Neuronal stem cell (in vitro differentiated cells): ENCODE measurements around the gene LRP1.

Source experiments
- DNase-seq: peaks from one replicate; pipeline ENCODE4 v3.0.0-alpha.2; 2013; ENCODE audit warnings: low spot score
- H2AFZ ChIP-seq: one replicate; pipeline ENCODE4 v1.6.1; 2013; ENCODE audit warnings: mild to moderate bottlenecking, low read length, inconsistent platforms
- H2AK5ac ChIP-seq: 2 replicates; pipeline ENCODE4 v1.6.1; 2013; ENCODE audit warnings: low read depth, mild to moderate bottlenecking, inconsistent platforms, low read length, moderate library complexity, mixed read lengths
- H2BK120ac ChIP-seq: 2 replicates; pipeline ENCODE4 v1.6.1; 2013; ENCODE audit warnings: low read depth, mild to moderate bottlenecking, inconsistent platforms, low read length, moderate library complexity, mixed read lengths
- H2BK12ac ChIP-seq: one replicate; pipeline ENCODE4 v1.6.1; 2013; ENCODE audit warnings: low read length, inconsistent platforms
- H2BK15ac ChIP-seq: 2 replicates; pipeline ENCODE4 v1.6.1; 2013; ENCODE audit warnings: mild to moderate bottlenecking, low read length, inconsistent platforms, mixed read lengths
- H2BK5ac ChIP-seq: one replicate; pipeline ENCODE4 v1.6.1; 2013; ENCODE audit warnings: inconsistent platforms, mild to moderate bottlenecking, low read length, moderate library complexity
- H3K14ac ChIP-seq: one replicate; pipeline ENCODE4 v1.6.1; 2013; ENCODE audit warnings: low read length, inconsistent platforms
- H3K18ac ChIP-seq: 2 replicates; pipeline ENCODE4 v1.6.1; 2013; ENCODE audit warnings: low read length, inconsistent platforms
- H3K23ac ChIP-seq: 2 replicates; pipeline ENCODE4 v1.6.1; 2013; ENCODE audit warnings: low read depth, mild to moderate bottlenecking, mixed read lengths, low read length, inconsistent platforms; ENCODE audit not compliant: poor library complexity
- H3K27ac ChIP-seq: replicated peaks from 3 replicates; pipeline ENCODE4 v1.5.1; 2013; ENCODE audit warnings: low read length, inconsistent platforms
- H3K27me3 ChIP-seq, 3 experiments: 2 replicates each; pipeline ENCODE4 v1.6.1; 2013; ENCODE audit warnings: low read length in 3 of 3, mild to moderate bottlenecking in 2 of 3, inconsistent platforms in 1 of 3, low read depth in 1 of 3, mixed read lengths in 1 of 3, moderate library complexity in 1 of 3; ENCODE audit not compliant: control insufficient read depth in 3 of 3, insufficient read depth in 3 of 3
- H3K36me3 ChIP-seq, 2 donors: replicated peaks in 1 of 2; 2 replicates each; pipeline ENCODE4 v1.6.1; 2013; ENCODE audit warnings: low read length in 2 of 2; ENCODE audit not compliant: control insufficient read depth in 2 of 2, insufficient read depth in 2 of 2
- H3K4ac ChIP-seq: 2 replicates; pipeline ENCODE4 v1.6.1; 2013; ENCODE audit warnings: inconsistent platforms, mild to moderate bottlenecking, low read length, moderate library complexity
- H3K4me1 ChIP-seq, 2 donors: 1 replicate in 1 of 2; 2 replicates in 1 of 2; pipeline ENCODE4 v1.6.1; 2013; ENCODE audit warnings: low read length in 2 of 2, low read depth in 1 of 2; ENCODE audit not compliant: control insufficient read depth in 2 of 2, insufficient read depth in 1 of 2
- H3K4me2 ChIP-seq: one replicate; pipeline ENCODE4 v1.6.1; 2013; ENCODE audit warnings: mild to moderate bottlenecking, low read length, inconsistent platforms; ENCODE audit not compliant: insufficient read depth, poor library complexity, severe bottlenecking
- H3K4me3 ChIP-seq, 2 donors: 2 replicates each; pipeline ENCODE4 v1.5.1; 2013; ENCODE audit warnings: low read length in 2 of 2, mild to moderate bottlenecking in 2 of 2, inconsistent platforms in 1 of 2, moderate library complexity in 1 of 2
- H3K79me1 ChIP-seq: one replicate; pipeline ENCODE4 v1.6.1; 2013; ENCODE audit warnings: low read depth, mild to moderate bottlenecking, inconsistent platforms, low read length, moderate library complexity
- H3K9ac ChIP-seq: one replicate; pipeline ENCODE4 v1.6.1; 2013; ENCODE audit warnings: mild to moderate bottlenecking, low read depth, low read length, inconsistent platforms; ENCODE audit not compliant: poor library complexity
- H3K9me3 ChIP-seq, 2 donors: replicated peaks in 1 of 2; 2 replicates each; pipeline versions ENCODE3 to v1.6.1; 2013; ENCODE audit warnings: low read length in 2 of 2, mild to moderate bottlenecking in 2 of 2, inconsistent platforms in 1 of 2, low read depth in 1 of 2, mixed read lengths in 1 of 2, moderate library complexity in 1 of 2; ENCODE audit not compliant: control insufficient read depth in 2 of 2, insufficient read depth in 1 of 2
- H4K8ac ChIP-seq: one replicate; pipeline ENCODE4 v1.6.1; 2013; ENCODE audit warnings: low read depth, mild to moderate bottlenecking, inconsistent platforms, low read length, moderate library complexity
- H4K91ac ChIP-seq: one replicate; pipeline ENCODE4 v1.6.1; 2013; ENCODE audit warnings: low read length, low read depth, mild to moderate bottlenecking, inconsistent platforms; ENCODE audit not compliant: poor library complexity
- WGBS, 2 donors: extraction: QIAGEN DNeasy Blood & Tissue Kit; methylation state at CpG; one replicate each; pipeline ENCODE4 v1.1.7; 2013; ENCODE audit warnings: missing lambda C conversion rate in 2 of 2, mixed read lengths in 1 of 2; ENCODE audit not compliant: insufficient read length in 2 of 2, insufficient replicate concordance in 1 of 2; ENCODE audit errors: extremely low coverage in 2 of 2; 5-methylcytosine and 5-hydroxymethylcytosine counted together

The LRP1 gene

GRCh38 chr12:57124261-57124877 is 3.9 kb upstream of the LRP1 start:
- H3K18ac ChIP-seq = no peak overlapping the region
- no peaks in the 10 kb centered on the region for H3K79me1 ChIP-seq
- H2AFZ ChIP-seq = no peak overlapping the region
- no peak overlapping the region for H3K4me3 ChIP-seq
- WGBS, 2 donors = no CpG with 5 or more reads among the region's 10 CpGs
- H3K27me3 ChIP-seq = no peaks in the 10 kb centered on the region
- H3K9me3 ChIP-seq = peaks cover 2% of the 10 kb centered on the region in 2 donors
- H4K8ac ChIP-seq = no peak overlapping the region
- no peak overlapping the region for H3K27ac ChIP-seq
- H3K23ac ChIP-seq = no peak overlapping the region
- no peak overlapping the region for H2BK120ac ChIP-seq
- H3K14ac ChIP-seq = no peak overlapping the region
- peaks cover 6 to 9% of the 10 kb centered on the region in 2 donors for H3K4me1 ChIP-seq
- no peak overlapping the region for H2BK12ac ChIP-seq
- no peak overlapping the region for H3K9ac ChIP-seq
- no peak overlapping the region for H3K4ac ChIP-seq
- no peak overlapping the region for H2BK5ac ChIP-seq
- H4K91ac ChIP-seq = no peak overlapping the region
- peak; percentile 69 for DNase-seq
- H3K4me2 ChIP-seq = no peak overlapping the region
- no peaks in the 10 kb centered on the region for H3K36me3 ChIP-seq
- H2AK5ac ChIP-seq = no peak overlapping the region
- no peak overlapping the region for H2BK15ac ChIP-seq

GRCh38 chr12:57126061-57126460 is 2.2 kb upstream of the LRP1 start:
- Histone ChIP-seq H4K8ac (no peak overlapping the region), H3K9me3 (peaks cover 1 to 2% of the 10 kb centered on the region in 2 donors), H3K36me3 (no peaks in the 10 kb centered on the region), H2AK5ac (no peak overlapping the region), H2BK120ac (no peak overlapping the region), H4K91ac (no peak overlapping the region), H3K4me2 (no peak overlapping the region), H3K14ac (no peak overlapping the region), H3K27me3 (no peaks in the 10 kb centered on the region), H3K27ac (no peak overlapping the region), H3K9ac (no peak overlapping the region), H3K4me1 (peaks cover 12 to 21% of the 10 kb centered on the region in 2 donors), H3K4me3 (no peak overlapping the region), H2BK5ac (no peak overlapping the region), H3K79me1 (no peaks in the 10 kb centered on the region), H3K18ac (no peak overlapping the region), H2BK15ac (no peak overlapping the region), H3K23ac (no peak overlapping the region), H2BK12ac (no peak overlapping the region), H3K4ac (no peak overlapping the region), H2AFZ (no peak overlapping the region)
- WGBS, 2 donors = no CpG with 5 or more reads among the region's 11 CpGs
- no peak for DNase-seq

- no peak overlapping the region for H2AFZ ChIP-seq
- no peak overlapping the region for H3K9ac ChIP-seq
- no peak overlapping the region for H3K23ac ChIP-seq
- no peak overlapping the region for H3K18ac ChIP-seq
- H3K27ac ChIP-seq = no peak overlapping the region
- no peak overlapping the region for H4K91ac ChIP-seq
- H3K27me3 ChIP-seq = no peaks in the 10 kb centered on the region
- peaks cover 12 to 25% of the 10 kb centered on the region in 2 donors for H3K4me1 ChIP-seq
- no peak overlapping the region for H3K14ac ChIP-seq
- no peak overlapping the region for H4K8ac ChIP-seq
- WGBS, 2 donors = no CpG with 5 or more reads among the region's 7 CpGs
- no peak overlapping the region for H3K4ac ChIP-seq
- DNase-seq = no peak
- no peak overlapping the region for H2BK12ac ChIP-seq
- no peaks in the 10 kb centered on the region for H3K79me1 ChIP-seq
- peaks cover 0 to 2% of the 10 kb centered on the region in 2 donors for H3K9me3 ChIP-seq
- H2BK120ac ChIP-seq = no peak overlapping the region
- H3K4me3 ChIP-seq = peak overlapping the region in 1 of 2 donors; percentile 82
- no peak overlapping the region for H2BK15ac ChIP-seq
- no peak overlapping the region for H2BK5ac ChIP-seq
- no peak overlapping the region for H2AK5ac ChIP-seq
- H3K36me3 ChIP-seq = peaks cover 0 to 5% of the 10 kb centered on the region in 2 donors
- no peak overlapping the region for H3K4me2 ChIP-seq
Observed at GRCh38 chr12:57126561-57126960, 1.7 kb upstream of the LRP1 start.

- H2BK15ac ChIP-seq = peak overlapping the region; percentile 65
- no peak overlapping the region for H3K14ac ChIP-seq
- H3K36me3 ChIP-seq = peaks cover 0 to 9% of the 10 kb centered on the region in 2 donors
- no peak overlapping the region for H3K23ac ChIP-seq
- peak overlapping the region; percentile 82 for H3K9ac ChIP-seq
- H2BK12ac ChIP-seq = no peak overlapping the region
- peak overlapping the region; percentile 95 for H2BK5ac ChIP-seq
- peaks cover 2% of the 10 kb centered on the region for H3K79me1 ChIP-seq
- peak overlapping the region; percentile 64 for H2AK5ac ChIP-seq
- DNase-seq = peak; percentile 71
- no peak overlapping the region for H3K27ac ChIP-seq
- peak overlapping the region; percentile 86 for H3K4me2 ChIP-seq
- no peak overlapping the region for H2BK120ac ChIP-seq
- no peak overlapping the region for H3K4ac ChIP-seq
- peak overlapping the region; percentile 98 for H2AFZ ChIP-seq
- no peak overlapping the region for H4K91ac ChIP-seq
- H3K4me3 ChIP-seq = peak overlapping the region; percentile 82 to 96
- peak overlapping the region; percentile 93 for H3K18ac ChIP-seq
- WGBS, 2 donors = no CpG with 5 or more reads among the region's 26 CpGs
- peaks cover 17 to 31% of the 10 kb centered on the region in 2 donors for H3K4me1 ChIP-seq
- peaks cover 0 to 2% of the 10 kb centered on the region in 2 donors for H3K9me3 ChIP-seq
- no peaks in the 10 kb centered on the region for H3K27me3 ChIP-seq
- H4K8ac ChIP-seq = no peak overlapping the region
Observed at GRCh38 chr12:57127101-57127725, 1.1 kb upstream of the LRP1 start.
